ENCODE data around the gene WSCD2.

Gene WSCD2

DNA sequence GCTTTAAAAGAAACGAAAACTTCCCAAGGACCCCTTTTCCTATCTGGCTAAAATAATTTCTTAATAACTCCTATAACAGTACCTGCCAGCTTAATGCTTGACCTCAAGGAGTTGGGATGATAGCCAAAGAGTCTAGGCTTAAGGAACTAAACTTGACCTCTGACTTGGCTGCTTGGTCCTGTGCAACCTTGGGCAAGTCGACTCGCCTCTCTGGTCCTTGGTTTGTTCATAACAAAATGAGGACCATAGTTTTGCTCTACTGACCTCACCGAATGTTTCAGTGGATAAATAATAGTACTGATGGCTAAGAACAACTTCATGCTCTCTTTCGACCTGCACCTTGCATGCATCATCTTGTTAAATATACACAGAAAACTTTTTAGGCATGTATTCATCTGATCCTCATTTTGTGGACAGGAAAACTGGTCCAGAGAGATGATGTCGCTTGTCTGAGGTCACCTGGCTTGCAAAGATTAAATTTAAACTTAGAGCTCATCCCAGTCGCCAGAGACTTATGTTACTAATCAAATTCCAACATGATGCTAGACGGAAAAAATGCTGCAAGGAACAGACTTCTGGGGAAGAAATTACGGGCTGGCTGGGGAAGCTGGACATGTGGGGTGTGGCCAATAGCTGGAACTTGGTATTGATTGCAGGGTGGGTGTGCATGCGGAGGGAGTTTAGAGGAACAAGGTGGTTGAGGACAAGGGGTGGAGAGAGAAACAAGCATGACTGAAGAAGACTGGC is 38.0 kb upstream of the WSCD2 start:
- DNase-seq (ENCODE audit: extremely low spot score): no peak
- ChIA-PET POLR2A (no interaction called here), CTCF (interaction anchor here (1.3 kb wide), 1 partner anchor 10 kb away, joined by 4 read pairs; no protein-coding TSS in a partner anchor)
- TF ChIP-seq, protein P1, sequence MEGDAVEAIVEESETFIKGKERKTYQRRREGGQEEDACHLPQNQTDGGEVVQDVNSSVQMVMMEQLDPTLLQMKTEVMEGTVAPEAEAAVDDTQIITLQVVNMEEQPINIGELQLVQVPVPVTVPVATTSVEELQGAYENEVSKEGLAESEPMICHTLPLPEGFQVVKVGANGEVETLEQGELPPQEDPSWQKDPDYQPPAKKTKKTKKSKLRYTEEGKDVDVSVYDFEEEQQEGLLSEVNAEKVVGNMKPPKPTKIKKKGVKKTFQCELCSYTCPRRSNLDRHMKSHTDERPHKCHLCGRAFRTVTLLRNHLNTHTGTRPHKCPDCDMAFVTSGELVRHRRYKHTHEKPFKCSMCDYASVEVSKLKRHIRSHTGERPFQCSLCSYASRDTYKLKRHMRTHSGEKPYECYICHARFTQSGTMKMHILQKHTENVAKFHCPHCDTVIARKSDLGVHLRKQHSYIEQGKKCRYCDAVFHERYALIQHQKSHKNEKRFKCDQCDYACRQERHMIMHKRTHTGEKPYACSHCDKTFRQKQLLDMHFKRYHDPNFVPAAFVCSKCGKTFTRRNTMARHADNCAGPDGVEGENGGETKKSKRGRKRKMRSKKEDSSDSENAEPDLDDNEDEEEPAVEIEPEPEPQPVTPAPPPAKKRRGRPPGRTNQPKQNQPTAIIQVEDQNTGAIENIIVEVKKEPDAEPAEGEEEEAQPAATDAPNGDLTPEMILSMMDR (IDR thresholded peaks at IDR 0.05; ENCODE audit: control extremely low read depth, extremely low read depth, low read depth, missing control alignments): no peak

GRCh38 chr12:108091679-108092051 is 37.4 kb upstream of the WSCD2 start:
- CTCF ChIA-PET: interaction anchor here (1.3 kb wide), 1 partner anchor 10 kb away, joined by 4 read pairs; no protein-coding TSS in a partner anchor
- TF ChIP-seq, protein P1 (IDR thresholded peaks at IDR 0.05; ENCODE audit: control extremely low read depth, extremely low read depth, low read depth, missing control alignments): no peak
- POLR2A ChIA-PET: no interaction called here
- no peak for DNase-seq (ENCODE audit: extremely low spot score)

DNA sequence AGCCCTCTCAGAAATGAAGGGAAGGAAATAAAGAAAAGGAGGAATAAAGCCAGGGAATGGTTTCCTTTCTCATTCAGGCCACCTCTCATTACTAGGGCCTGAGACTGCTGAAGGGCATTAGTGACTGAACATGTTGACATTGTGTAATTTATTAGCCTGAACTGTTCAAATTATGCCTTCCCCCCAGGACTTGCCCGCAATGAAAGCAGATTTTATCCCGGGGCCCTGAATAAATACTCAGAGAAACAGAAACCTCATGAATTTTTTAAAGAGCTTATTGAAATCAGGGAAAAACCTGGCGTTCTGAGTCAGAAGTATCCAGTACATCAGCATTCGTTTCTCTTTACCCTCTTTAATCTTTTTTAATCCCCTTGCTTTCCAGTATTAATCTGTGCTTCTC is 35.9 kb upstream of the WSCD2 start:
- POLR2A ChIA-PET: no interaction called here
- DNase-seq (ENCODE audit: extremely low spot score): no peak
- CTCF ChIA-PET: interaction anchor here (0.9 to 1.8 kb wide), 2 partner anchors 9 to 364 kb away, joined by 3 to 5 read pairs; no protein-coding TSS in a partner anchor
- TF ChIP-seq, protein P1 (IDR thresholded peaks at IDR 0.05; ENCODE audit: control extremely low read depth, extremely low read depth, low read depth, missing control alignments): no peak

GRCh38 chr12:108094056-108094649 is 34.9 kb upstream of the WSCD2 start:
- DNase-seq (ENCODE audit: extremely low spot score): no peak
- CTCF ChIA-PET: interaction anchor here (0.9 to 1.8 kb wide), 2 partner anchors 8 to 363 kb away, joined by 3 to 5 read pairs; no protein-coding TSS in a partner anchor
- TF ChIP-seq, protein P1 (IDR thresholded peaks at IDR 0.05; ENCODE audit: control extremely low read depth, extremely low read depth, low read depth, missing control alignments): no peak
- POLR2A ChIA-PET: no interaction called here

DNA sequence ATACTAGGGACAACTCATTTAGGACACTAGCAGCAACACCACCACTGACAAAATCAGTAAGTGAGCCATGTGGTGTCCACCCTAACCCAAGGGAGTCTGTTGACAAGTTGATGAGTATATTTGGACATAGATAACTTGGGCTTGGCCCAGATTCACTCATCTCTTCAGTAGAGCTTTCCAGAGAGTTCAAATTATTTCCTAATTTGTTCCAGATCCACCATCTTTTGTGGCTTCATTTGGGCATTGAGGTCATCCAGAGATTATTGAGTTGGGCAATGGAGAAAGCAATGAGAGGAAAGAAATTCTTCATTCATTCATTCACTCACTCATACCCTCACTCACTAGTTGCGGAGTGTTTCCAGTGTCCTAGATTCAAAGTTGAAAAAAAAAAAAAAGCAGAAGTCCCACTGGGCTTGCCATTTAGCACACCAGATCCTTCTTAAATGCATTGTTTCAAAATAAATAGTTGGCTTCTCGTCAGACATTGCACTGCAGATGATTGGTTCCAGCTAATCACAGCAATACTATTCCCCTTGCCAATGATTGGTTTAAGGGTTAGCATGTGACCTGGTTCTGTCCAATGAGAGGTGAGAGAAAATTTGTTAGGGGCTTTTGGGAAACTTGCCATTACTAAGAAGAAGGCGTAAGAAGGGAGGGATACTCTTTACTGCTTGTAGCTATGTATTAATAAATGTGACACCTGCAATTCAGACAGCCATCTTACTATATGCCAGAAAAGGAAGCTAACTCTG is 31.8 kb upstream of the WSCD2 start:
- ChIA-PET CTCF (interaction anchor here (1.1 to 1.2 kb wide), 2 partner anchors 9 to 40 kb away, joined by 3 read pairs; no protein-coding TSS in a partner anchor), POLR2A (no interaction called here)
- TF ChIP-seq, protein P1 (IDR thresholded peaks at IDR 0.05; ENCODE audit: control extremely low read depth, extremely low read depth, low read depth, missing control alignments): no peak
- DNase-seq (ENCODE audit: extremely low spot score): no peak

DNA sequence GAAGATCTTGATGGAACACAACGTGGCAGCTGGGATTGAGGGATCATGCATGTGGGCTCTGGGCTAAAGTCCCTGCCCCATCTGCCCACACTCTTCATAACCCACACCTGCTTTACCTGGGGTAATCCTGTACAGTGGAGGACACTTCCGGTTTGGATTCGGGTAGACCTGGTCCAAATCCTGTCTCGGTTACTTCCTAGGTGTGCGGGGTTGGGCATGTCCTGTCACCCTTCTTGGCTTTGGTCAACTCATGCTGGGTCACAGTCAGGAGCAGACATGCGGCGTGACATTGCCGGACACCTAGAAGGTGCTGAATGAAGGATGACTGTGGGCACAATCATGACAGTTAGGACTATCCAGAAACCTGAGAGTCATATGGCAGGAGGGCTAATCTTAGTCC is 30.7 kb upstream of the WSCD2 start:
- no peak for DNase-seq (ENCODE audit: extremely low spot score)
- ChIA-PET POLR2A (no interaction called here), CTCF (interaction anchor here (1.1 to 1.2 kb wide), 3 partner anchors 10 to 96 kb away, joined by 3 read pairs; no protein-coding TSS in a partner anchor)
- TF ChIP-seq, protein P1 (IDR thresholded peaks at IDR 0.05; ENCODE audit: control extremely low read depth, extremely low read depth, low read depth, missing control alignments): no peak
